HG02642 (cell line): ENCODE data around the gene GRB2.
"Not testable (repeated sequence)": the region's sequence is repeated elsewhere in the genome, so short reads cannot be mapped to it uniquely, and the experiment has no call there.

Experiments
- ATAC-seq: cut with Tn5 transposase; IDR thresholded peaks from one replicate; pipeline ENCODE4 v1.9.1; 2021; ENCODE audit warnings: mild to moderate bottlenecking; ENCODE audit not compliant: unreplicated experiment, poor library complexity

GRB2 gene

DNA sequence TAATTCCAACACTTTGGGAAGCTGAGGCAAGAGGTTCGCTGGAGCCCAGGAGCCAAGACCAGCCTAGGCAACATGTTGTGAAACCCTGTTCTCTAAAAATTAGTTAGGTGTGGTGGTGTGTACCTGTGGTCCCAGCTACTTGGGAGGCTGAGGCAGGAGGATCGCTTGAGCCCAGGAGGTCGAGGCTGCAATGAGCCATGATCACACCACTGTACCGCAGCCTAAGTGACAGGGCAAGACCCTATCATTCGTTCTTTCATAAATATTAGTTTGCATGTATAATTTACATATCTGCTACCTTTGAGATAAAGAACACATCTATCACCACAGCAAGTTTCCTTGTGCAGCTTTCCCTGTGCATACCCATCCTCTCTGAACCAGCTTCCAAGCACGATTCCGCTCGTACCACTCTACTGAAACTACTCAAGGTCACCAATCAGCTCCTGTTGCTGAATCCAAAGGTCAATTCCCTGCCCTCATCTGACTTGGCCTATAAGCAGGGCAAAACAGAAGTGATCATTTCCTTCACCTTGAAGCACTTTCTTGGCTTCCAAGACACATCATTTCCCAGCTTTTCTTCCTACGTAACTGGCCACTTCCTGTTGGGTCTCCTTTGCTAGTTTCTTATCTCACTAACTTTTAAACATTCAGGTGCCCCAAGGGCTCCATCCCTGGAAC is 49.1 kb downstream of the GRB2 start:
- no peak for ATAC-seq

GRCh38 chr17:75353176-75353575 is 52.3 kb downstream of the GRB2 start:
- no peak for ATAC-seq

GRCh38 chr17:75352079-75352569 is 53.4 kb downstream of the GRB2 start:
- ATAC-seq = no peak

DNA sequence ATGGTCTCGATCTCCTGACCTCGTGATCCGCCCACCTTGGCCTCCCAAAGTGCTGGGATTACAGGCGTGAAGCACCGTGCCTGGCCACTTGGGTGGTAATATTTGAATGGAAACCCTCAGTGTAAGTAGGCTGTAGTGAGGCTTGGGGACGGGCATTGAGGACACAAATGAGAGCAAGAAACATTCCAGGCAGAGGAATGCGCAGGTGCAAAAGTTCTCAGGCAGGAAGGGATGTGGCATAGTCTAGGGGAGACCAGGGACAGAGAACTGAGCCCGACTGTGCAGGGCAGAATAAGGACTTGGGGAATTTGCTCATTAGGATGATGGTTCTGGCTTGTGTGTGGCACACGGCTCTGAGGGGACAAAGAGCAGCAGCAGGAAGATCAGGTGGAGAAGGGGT is 54.8 kb downstream of the GRB2 start:
- ATAC-seq = no peak

GRCh38 chr17:75350029-75350428 is 55.4 kb downstream of the GRB2 start:
- no peak for ATAC-seq

- no peak for ATAC-seq
Observed at GRCh38 chr17:75349589-75349988, 55.9 kb downstream of the GRB2 start.

- no peak for ATAC-seq
Observed at GRCh38 chr17:75348386-75349012, 57.0 kb downstream of the GRB2 start.

DNA sequence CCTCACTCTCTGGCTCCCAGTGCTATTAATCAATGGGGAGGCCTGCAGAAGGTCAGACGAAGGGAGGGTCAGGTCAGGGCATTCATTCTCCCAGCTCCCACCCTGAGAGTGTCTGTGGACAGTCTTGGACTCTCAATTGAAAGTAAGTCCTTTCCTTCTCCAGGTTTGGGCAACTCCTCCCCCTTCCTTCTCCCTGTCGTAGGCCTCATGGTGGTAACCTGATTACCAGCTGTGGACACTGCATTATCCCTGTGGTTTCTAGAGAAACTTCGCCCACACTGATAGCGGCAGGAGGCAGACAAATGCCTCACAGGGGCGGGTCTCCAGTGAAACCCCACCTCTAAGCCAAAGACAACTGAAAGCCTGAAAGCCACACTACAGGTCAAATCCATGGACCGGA is 58.6 kb downstream of the GRB2 start:
- ATAC-seq = no peak

DNA sequence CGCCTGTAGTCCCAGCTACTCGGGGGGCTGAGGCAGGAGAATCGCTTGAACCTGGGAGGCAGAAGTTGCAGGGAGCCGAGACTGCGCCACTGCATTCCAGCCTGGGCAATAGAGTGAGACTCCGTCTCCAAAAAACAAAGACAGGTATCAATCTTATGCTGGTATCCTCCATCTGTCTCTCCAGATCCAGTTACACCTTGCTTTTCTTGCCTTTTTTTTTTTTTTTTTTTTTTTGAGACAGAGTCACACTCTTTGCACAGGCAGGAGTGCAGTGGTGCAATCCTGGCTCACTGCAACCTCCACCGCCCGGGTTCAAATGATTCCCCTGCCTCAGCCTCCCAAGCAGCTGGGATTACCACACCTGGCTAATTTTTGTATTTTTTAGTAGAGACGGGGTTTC is 59.1 kb downstream of the GRB2 start:
- not testable (repeated sequence) for ATAC-seq

- ATAC-seq = peak; percentile 62
Observed at GRCh38 chr17:75345514-75346167, 59.8 kb downstream of the GRB2 start.

DNA sequence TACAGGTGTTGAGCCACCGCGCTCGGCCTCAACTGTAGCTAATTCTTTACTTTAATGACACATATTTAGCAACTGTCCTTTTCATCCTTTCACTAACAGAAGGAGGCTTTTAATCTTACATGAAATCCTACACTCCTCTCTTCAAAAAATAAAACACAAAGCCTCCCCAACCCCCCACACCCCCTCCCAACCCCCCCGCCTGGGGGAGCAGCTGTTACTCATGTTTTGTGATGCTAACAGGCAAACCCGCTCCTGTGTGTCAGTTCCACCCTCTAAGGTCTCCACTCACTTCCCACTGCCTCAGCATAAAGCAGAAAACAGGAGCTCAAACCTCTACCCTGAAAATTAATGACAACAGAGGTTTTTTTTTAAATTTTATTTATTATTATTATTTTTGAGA is 60.8 kb downstream of the GRB2 start:
- ATAC-seq = no peak

DNA sequence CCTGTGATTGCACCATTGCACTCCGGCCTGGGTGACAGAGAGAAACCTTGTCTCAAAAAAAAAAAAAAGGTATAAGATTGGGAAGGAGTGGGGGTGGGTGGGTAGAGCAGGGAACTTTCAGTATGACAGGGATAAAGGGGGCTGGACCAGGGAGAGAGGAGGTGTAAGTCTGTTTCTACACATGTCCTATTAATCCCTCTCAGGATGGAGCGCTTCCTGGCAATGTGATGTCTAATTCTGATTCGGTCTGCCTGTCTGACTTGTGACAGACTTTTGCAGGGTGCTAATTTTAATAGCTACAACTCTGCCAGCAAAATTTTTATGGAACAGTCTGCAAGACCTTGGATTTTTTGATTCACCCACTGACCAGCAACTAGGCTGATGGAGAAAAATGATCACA is 62.5 kb downstream of the GRB2 start:
- ATAC-seq = no peak

DNA sequence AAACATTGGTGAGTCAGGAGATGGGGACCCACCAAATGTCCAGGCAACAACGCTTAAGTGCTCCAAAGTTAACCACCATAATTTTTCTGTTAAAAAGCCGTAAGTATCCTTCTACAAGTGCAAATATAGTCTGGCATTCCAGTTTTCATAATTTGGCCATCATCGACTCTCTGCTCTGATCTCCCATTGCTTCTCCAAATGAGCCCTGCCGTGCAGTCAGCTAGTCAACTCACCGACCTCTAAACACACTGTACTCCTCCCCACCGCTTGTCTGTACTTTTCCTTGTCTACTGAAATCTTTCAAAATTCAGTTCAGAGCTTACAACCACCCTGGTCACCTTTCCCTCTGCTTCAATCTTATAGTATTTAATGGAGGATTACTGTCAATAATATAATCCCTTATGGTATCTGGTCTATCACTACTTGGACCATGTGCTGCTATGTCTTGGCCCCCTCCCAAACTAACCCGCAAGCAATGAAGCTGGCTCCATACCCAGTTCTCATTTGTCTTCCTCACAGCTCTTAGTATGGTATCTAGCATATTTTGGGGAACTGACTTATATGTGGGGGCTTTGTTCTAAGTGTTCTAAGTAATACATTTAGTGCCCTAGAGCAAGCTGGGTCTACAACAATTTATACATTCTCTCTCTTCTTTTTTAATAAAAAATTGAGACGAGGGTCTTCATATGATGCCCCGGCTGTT is 63.5 kb downstream of the GRB2 start:
- ATAC-seq = no peak

- ATAC-seq = no peak
Observed at GRCh38 chr17:75340631-75341030, 64.8 kb downstream of the GRB2 start.

- no peak for ATAC-seq
Observed at GRCh38 chr17:75339971-75340370, 65.5 kb downstream of the GRB2 start.

DNA sequence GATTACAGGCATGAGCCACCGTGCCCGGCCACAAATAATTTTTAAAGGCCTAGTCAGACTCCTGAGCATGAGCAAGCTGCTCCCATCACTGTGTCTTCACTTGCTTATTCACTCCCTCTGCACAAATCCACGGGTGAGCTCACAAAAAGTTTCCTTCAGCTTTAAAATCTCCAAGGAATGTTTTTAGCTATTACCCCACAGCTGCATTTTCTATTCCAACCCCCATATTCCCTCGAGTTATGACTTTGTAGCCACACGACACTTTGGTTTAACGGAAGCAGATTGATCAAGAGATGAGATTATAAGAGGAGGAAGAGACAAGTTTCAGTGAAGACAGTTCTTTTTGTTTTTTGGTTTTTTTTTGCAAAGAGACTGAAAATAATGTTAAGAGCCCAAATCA is 67.1 kb downstream of the GRB2 start:
- ATAC-seq = no peak

- no peak for ATAC-seq
Observed at GRCh38 chr17:75335315-75335714, 70.2 kb downstream of the GRB2 start.

- no peak for ATAC-seq
Observed at GRCh38 chr17:75334723-75335122, 70.8 kb downstream of the GRB2 start.

DNA sequence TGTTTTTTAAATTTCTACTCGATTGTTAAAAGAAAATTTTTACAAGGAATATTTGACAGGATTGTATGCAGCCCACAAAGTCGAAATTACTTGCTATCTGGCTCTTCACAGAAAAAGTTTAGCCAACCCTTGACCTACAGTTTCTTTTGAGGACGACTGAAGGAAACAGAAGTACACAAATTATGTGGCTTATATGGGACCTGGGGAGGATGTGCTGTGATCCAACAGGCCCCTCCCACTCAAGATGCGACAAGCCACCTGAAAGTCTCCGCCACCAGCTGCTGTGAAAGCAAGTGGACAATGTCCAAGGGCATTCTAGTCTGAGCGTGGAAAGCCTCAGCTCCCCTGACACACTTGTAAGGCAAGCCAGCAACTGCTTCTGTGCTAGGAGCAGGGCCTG is 73.8 kb downstream of the GRB2 start:
- no peak for ATAC-seq

DNA sequence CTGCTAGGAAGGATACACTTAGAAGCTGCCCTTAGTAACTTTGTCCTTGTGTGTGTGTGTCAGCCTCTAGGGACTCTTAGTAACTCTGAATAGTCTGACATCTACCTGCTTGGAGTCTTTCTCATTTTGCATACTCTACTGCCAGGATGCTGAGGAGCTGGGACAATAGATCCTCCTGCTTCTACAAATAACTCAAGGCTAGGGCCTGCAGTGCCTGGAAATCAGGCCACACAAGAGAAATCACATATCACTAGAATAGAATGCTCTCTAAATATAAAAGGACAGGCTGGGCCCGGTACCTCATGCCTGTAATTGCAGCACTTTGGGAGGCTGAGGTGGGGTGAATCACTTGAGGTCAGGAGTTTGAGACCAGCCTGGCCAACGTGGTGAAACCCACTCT is 77.7 kb downstream of the GRB2 start:
- ATAC-seq = no peak

DNA sequence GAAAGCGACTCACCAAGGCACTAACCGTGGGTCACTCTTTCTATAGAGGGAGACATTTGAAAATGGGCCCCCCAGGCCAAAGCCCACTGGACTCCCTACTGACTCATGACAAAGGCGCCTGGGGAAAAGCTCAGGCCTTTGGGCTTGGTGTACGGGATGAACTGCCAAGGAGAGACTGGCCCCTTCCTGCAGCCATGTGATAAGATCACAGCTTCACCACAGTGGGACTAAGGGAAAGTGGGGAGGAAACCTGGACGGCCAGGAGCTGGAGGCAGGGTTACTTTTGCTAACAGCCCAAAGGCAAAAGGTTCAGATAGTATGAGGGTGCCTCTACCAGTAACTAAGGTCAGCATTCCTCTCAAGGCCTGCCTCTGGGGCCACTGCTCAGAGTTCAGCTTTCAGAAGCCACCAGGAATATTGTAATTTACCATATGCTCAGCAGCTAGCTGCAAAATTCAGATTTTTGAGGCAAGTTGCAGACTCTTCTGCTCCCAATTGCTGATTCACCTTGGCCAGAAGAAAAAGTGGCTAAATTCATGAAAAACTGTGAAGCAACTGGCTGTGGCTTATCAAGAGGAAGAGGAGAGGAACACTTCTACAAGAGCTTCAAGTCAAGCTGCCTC is 79.1 kb downstream of the GRB2 start:
- ATAC-seq = no peak
